A549 (cell line): ENCODE data around the gene SLC22A23. TPM values are rescaled to one million over a fixed set of nuclear protein-coding genes. Genes with fewer than 3 reads are reported as not detected.
A peak's percentile ranks its signal among the peaks of the same experiment; 100 is the strongest.

Source experiments
- ATAC-seq, 2 experiments: fragments of 200-7000 bp in 1 of 2; fragments of >200 bp in 1 of 2; cut with Nextera tagmentation in 1 of 2; cut with Tn5 transposase in 1 of 2; 3 replicates each; pipeline versions ENCODE4 v1.8.0 to v1.9.1; 2018 to 2020; ENCODE audit warnings: mild to moderate bottlenecking in 1 of 2, moderate library complexity in 1 of 2
- CTCF ChIA-PET: fragments of 300-600 bp; sonication (Branson Sonifier 250); formaldehyde crosslinking; extraction: SDS; loops from one replicate; lab custom pipeline; 2021; ENCODE audit warnings: antibody characterized with exemption, inconsistent platforms; lab: Yijun Ruan, JAX
- POLR2A ChIA-PET: fragments of 350-600 bp; formaldehyde crosslinking; extraction: SDS; loops from one replicate; lab custom pipeline; 2021; ENCODE audit warnings: antibody characterized with exemption, inconsistent platforms; lab: Yijun Ruan, JAX
- DNase-seq, 2 experiments: peaks; one replicate each; pipeline versions ENCODE4 v3.0.0 to v3.0.0-alpha.2; 2011 to 2016; ENCODE audit warnings: low read depth in 1 of 2, low spot score in 1 of 2
- FAIRE-seq: peaks from 2 replicates; lab custom pipeline; 2011; peaks lifted over from hg19 to GRCh38; lab: Jason Lieb, UNC
- H3K27ac ChIP-seq, 2 experiments: fragments of >200 bp; sonication (Bioruptor Twin); formaldehyde crosslinking; 3 replicates each; pipeline ENCODE4 v1.5.1; 2016 to 2017
- H3K4me1 ChIP-seq: fragments of >200 bp; sonication (Bioruptor Twin); formaldehyde crosslinking; 3 replicates; pipeline ENCODE4 v1.6.1; 2016
- H3K4me2 ChIP-seq: fragments of >200 bp; sonication (Bioruptor Twin); formaldehyde crosslinking; 3 replicates; pipeline ENCODE4 v1.6.1; 2016
- H3K4me3 ChIP-seq: fragments of >200 bp; sonication (Bioruptor Twin); formaldehyde crosslinking; 3 replicates; pipeline ENCODE4 v1.5.1; 2016
- H3K9me3 ChIP-seq: fragments of >200 bp; sonication (Bioruptor Twin); formaldehyde crosslinking; 3 replicates; pipeline ENCODE4 v1.6.1; 2016
- CBX8 ChIP-seq: fragments of 200-600 bp; sonication (generic); IDR thresholded peaks from 2 replicates; pipeline ENCODE4 v1.6.1; 2016
- CHD4 ChIP-seq: fragments of 200-600 bp; sonication (generic); IDR thresholded peaks from 2 replicates; pipeline ENCODE4 v1.6.1; 2016; ENCODE audit warnings: antibody characterized with exemption, mild to moderate bottlenecking, borderline replicate concordance
- FOSL2 ChIP-seq, 2 experiments: fragments of 450-650 bp in 1 of 2; fragments of >200 bp in 1 of 2; sonication (Bioruptor Twin) in 1 of 2; formaldehyde crosslinking; IDR thresholded peaks; 2 replicates each; pipeline versions ENCODE4 v1.5.0 to v1.6.1; 2016 to 2020; ENCODE audit warnings: mild to moderate bottlenecking in 1 of 2, moderate library complexity in 1 of 2
- FOXS1 ChIP-seq: fragments of 250-450 bp; sonication (Bioruptor Pico); IDR thresholded peaks from 2 replicates; pipeline ENCODE4 v1.5.0; 2020; ENCODE audit warnings: mild to moderate bottlenecking, moderate library complexity
- HES2 ChIP-seq: fragments of >200 bp; sonication (Bioruptor Twin); formaldehyde crosslinking; IDR thresholded peaks from 2 replicates; pipeline ENCODE4 v1.6.1; 2016
- HMGXB4 ChIP-seq: fragments of 250-450 bp; sonication (Bioruptor Pico); IDR thresholded peaks from 2 replicates; pipeline ENCODE4 v1.5.0; 2021; ENCODE audit warnings: mild to moderate bottlenecking, moderate library complexity, borderline replicate concordance
- JUN ChIP-seq, 2 experiments: fragments of >200 bp; sonication (Bioruptor Twin); formaldehyde crosslinking; IDR thresholded peaks; 2 replicates in 1 of 2; 3 replicates in 1 of 2; pipeline ENCODE4 v1.6.1; 2016 to 2017
- KDM5A ChIP-seq: fragments of 200-600 bp; sonication (generic); IDR thresholded peaks from 2 replicates; pipeline ENCODE4 v1.6.1; 2016; ENCODE audit warnings: antibody characterized with exemption, mild to moderate bottlenecking
- MAFK ChIP-seq: fragments of 450-650 bp; IDR thresholded peaks from 2 replicates; pipeline ENCODE4 v1.6.1; 2014; ENCODE audit not compliant: partially characterized antibody
- MAZ ChIP-seq: fragments of 150-350 bp; IDR thresholded peaks from 2 replicates; pipeline ENCODE4 v1.6.1; 2014; ENCODE audit warnings: antibody characterized with exemption, low read depth, low read length, borderline replicate concordance
- NPAS2 ChIP-seq: fragments of 250-450 bp; sonication (Bioruptor Pico); IDR thresholded peaks from 2 replicates; pipeline ENCODE4 v1.8.0; 2022; ENCODE audit warnings: mild to moderate bottlenecking, moderate library complexity, borderline replicate concordance
- PHF8 ChIP-seq: fragments of 200-600 bp; sonication (generic); IDR thresholded peaks from 2 replicates; pipeline ENCODE4 v1.6.1; 2016; ENCODE audit warnings: low read depth, mild to moderate bottlenecking, antibody characterized with exemption, moderate library complexity, borderline replicate concordance
- POLR2A ChIP-seq: IDR thresholded peaks from 2 replicates; pipeline ENCODE4 v1.6.1; 2012; ENCODE audit warnings: mild to moderate bottlenecking, low read length
- RAD21 ChIP-seq, 2 experiments: fragments of >200 bp in 1 of 2; sonication (Bioruptor Twin) in 1 of 2; formaldehyde crosslinking in 1 of 2; IDR thresholded peaks in 1 of 2; conservative IDR thresholded peaks in 1 of 2; 2 replicates in 1 of 2; 3 replicates in 1 of 2; pipeline ENCODE4 v1.6.1; 2012 to 2018; ENCODE audit warnings: inconsistent platforms in 1 of 2
- REST ChIP-seq: fragments of 200-600 bp; sonication (generic); IDR thresholded peaks from 2 replicates; pipeline ENCODE4 v1.6.1; 2016; ENCODE audit warnings: antibody characterized with exemption, mild to moderate bottlenecking, moderate library complexity
- RFX5 ChIP-seq: fragments of 450-650 bp; IDR thresholded peaks from 2 replicates; pipeline ENCODE4 v1.7.1; 2014; ENCODE audit warnings: antibody characterized with exemption, mild to moderate bottlenecking, moderate library complexity
- RNF2 ChIP-seq: fragments of 200-600 bp; sonication (generic); IDR thresholded peaks from 2 replicates; pipeline ENCODE4 v1.6.1; 2016; ENCODE audit warnings: low read depth, mild to moderate bottlenecking, antibody characterized with exemption, moderate library complexity, borderline replicate concordance
- SMC3 ChIP-seq: fragments of >200 bp; sonication (Bioruptor Twin); formaldehyde crosslinking; IDR thresholded peaks from 3 replicates; pipeline ENCODE4 v1.6.1; 2018; ENCODE audit warnings: inconsistent platforms
- SREBF2 ChIP-seq: fragments of 450-650 bp; IDR thresholded peaks from 2 replicates; pipeline ENCODE4 v1.6.1; 2014; ENCODE audit warnings: mild to moderate bottlenecking, moderate library complexity
- TFCP2L1 ChIP-seq: fragments of 250-450 bp; sonication (Bioruptor Pico); IDR thresholded peaks from 2 replicates; pipeline ENCODE4 v1.5.0; 2021; ENCODE audit warnings: mild to moderate bottlenecking
- ZFP36 ChIP-seq: fragments of 450-650 bp; IDR thresholded peaks from 2 replicates; pipeline ENCODE4 v1.6.1; 2014; ENCODE audit warnings: borderline replicate concordance; ENCODE audit not compliant: partially characterized antibody
- ZSCAN20 ChIP-seq: fragments of 250-450 bp; sonication (Bioruptor Pico); IDR thresholded peaks from 2 replicates; pipeline ENCODE4 v1.8.0; 2022; ENCODE audit warnings: mild to moderate bottlenecking, moderate library complexity
- WGBS: methylation state at CpG from one replicate; pipeline ENCODE4 v1.1.6; 2017; ENCODE audit errors: missing lambda C conversion rate; 5-methylcytosine and 5-hydroxymethylcytosine counted together
- polyA plus RNA-seq, 4 experiments: library from polyadenylated mRNA; depleted of rRNA in 3 of 4; stranded (reverse); fragments of >200 nt; fragmentation: RNase III in 1 of 4; extraction: RNeasy Plus Mini Kit Qiagen cat#74134 plus additional on column Dnase treatment in 1 of 4; gene quantifications; 2 replicates in 3 of 4; 3 replicates in 1 of 4; pipeline ENCODE4 v1.2.3, GENCODE V29; 2011 to 2017

Gene SLC22A23
- polyA plus RNA-seq, 2 of the 4 experiments (the other 2 are of a cell fraction), result 4.4 to 6.2 TPM

GRCh38 chr6:3421791-3422434 lies 34.9 kb downstream of the SLC22A23 start:
- POLR2A ChIA-PET, result no interaction called here
- CTCF ChIA-PET, result interaction anchor here (1.0 to 2.0 kb wide), 5 partner anchors 9 to 320 kb away, joined by 3 to 10 read pairs (median 3); no protein-coding TSS in a partner anchor
- ATAC-seq, result peak; percentile 62 to 85; a peak in 5 of 6 replicates

GRCh38 chr6:3421143-3421542 lies 35.7 kb downstream of the SLC22A23 start:
- Histone ChIP-seq H3K4me3 (no peak overlapping the region), H3K9me3 (no peaks in the 10 kb centered on the region), H3K4me1 (peaks cover 58% of the 10 kb centered on the region), H3K4me2 (no peak overlapping the region), H3K27ac (no peak overlapping the region)
- 88% methylated on average over 3 of the region's 3 CpGs for WGBS
- ATAC-seq (no peak), FAIRE-seq (no peak), DNase-seq (no peak)
- POLR2A ChIA-PET, result no interaction called here
- CTCF ChIA-PET, result interaction anchor here (0.7 to 2.0 kb wide), 3 partner anchors 8 to 312 kb away, joined by 3 to 10 read pairs (median 3); no protein-coding TSS in a partner anchor
- TF ChIP-seq HMGXB4 (CRISPR knock-in tag), result no peak
- TF ChIP-seq MAZ, result no peak
- TF ChIP-seq CBX8, result no peak
- no peak for TF ChIP-seq POLR2A
- TF ChIP-seq ZSCAN20, result no peak
- TF ChIP-seq JUN (IDR thresholded peaks at IDR 0.05), result no peak
- no peak for TF ChIP-seq SREBF2
- TF ChIP-seq RNF2, result no peak
- TF ChIP-seq TFCP2L1, result no peak
- TF ChIP-seq RAD21 (conservative IDR thresholded peaks at IDR 0.05 in 1 of 2, IDR thresholded peaks at IDR 0.05 in 1 of 2), result no peak
- TF ChIP-seq SMC3, result no peak
- no peak for TF ChIP-seq REST
- no peak for TF ChIP-seq NPAS2 (CRISPR knock-in tag)
- no peak for TF ChIP-seq RFX5
- no peak for TF ChIP-seq HES2
- TF ChIP-seq FOXS1, result no peak
- no peak for TF ChIP-seq KDM5A
- TF ChIP-seq ZFP36, result no peak
- no peak for TF ChIP-seq CHD4

More at GRCh38 chr6:3421791-3422434, 34.9 kb downstream of the SLC22A23 start:
- H3K27ac ChIP-seq, result peak overlapping the region; percentile 13 to 61; a peak in 3 of 6 replicates
- no peak for TF ChIP-seq NPAS2 (CRISPR knock-in tag)
- TF ChIP-seq PHF8, result no peak
- peak; percentile 89 for TF ChIP-seq MAFK
- TF ChIP-seq FOXS1, result no peak
- TF ChIP-seq FOSL2 (IDR thresholded peaks at IDR 0.05), result no peak
- peak; percentile 37; the same call in 1 of the 2 replicates for TF ChIP-seq FOSL2 (CRISPR knock-in tag; IDR thresholded peaks at IDR 0.05)
- peaks cover 62% of the 10 kb centered on the region for H3K4me1 ChIP-seq
- H3K9me3 ChIP-seq, result no peaks in the 10 kb centered on the region
- FAIRE-seq (no peak), DNase-seq (peak in 1 of 2 experiments; percentile 38)
- no peak overlapping the region for H3K4me3 ChIP-seq
- WGBS, result 55% methylated on average over 13 of the region's 13 CpGs
- peak overlapping the region; percentile 66 for H3K4me2 ChIP-seq
